Measurements from ENCODE around the gene EPHX1.

Gene EPHX1

DNA sequence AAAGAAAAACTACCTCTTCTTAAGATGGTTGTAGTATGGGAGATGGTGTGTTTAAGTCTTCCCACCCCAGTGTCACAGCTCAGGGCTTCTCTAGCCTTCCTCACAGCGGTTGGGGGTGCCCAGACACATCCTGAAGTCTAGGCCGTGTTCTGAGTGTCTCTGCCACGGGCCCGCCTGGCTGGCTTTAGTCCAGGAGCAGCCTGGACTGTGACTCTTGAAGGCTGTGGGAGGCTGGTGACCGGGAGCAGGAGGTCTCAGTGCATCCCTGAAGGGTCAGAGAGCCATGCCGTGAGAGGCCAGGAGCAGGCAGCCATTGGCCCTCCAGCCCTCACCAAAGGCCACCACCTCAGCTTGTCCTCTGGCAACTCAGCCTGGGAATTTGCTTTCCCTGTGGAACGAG is 4.5 kb downstream of the EPHX1 start:
- in situ Hi-C loops (cut with HindIII; ENCODE audit: low sequenced_read_pairs), result no loop called here

DNA sequence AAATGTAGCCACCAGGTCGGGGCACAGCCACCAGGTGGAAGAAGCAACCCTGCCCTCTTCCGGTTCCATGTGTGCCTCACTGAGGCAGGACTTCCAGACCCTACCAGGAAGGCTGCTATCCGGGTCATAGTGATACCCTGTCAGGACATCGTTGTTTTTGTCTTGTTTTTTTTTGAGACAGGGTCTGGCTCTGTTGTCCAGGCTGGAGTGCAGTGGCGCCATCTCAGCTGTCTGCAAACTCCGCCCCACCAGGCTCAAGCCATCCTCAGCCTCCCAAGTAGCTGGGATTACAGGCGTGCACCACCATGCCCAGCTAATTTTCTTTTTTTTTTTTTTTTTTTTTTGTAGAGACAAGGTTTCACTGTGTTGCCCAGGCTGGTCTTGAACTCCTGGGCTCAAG is 5.2 kb downstream of the EPHX1 start:
- in situ Hi-C loops (cut with HindIII; ENCODE audit: low sequenced_read_pairs), result loop anchor here (5.0 kb wide), 1 partner anchor 97 kb away; no protein-coding TSS in a partner anchor

DNA sequence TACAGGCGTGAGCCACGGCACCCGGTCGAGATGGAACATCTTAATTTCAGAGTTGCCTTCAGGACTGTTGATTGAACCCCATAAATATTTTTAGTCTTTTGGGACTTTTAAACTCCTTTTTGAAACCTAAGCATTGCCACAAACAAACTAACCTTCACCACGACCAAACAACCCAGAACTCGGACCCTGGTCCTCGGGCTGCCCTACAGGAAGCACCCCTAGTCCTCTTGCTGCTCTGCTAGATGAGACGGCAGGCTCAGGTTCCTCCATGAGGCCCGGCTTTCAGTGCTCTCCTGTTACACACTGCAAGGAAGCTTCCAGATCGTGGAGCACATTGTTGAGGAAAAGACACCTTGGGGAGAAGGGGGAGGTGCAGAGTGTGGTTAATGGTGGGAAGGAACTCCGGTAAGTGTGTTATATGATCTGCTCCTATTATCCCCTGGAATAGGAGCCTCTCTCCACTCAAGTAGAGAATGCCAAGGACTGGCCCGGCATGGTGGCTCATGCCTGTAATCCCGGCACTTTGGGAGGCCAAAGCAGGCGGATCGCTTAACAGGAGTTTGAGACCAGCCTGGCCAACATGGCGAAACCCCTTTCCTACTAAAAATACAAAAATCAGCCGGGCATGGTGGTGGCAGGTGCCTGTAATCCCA is 5.7 kb downstream of the EPHX1 start:
- in situ Hi-C loops (cut with HindIII; ENCODE audit: low sequenced_read_pairs), result loop anchor here (5.0 kb wide), 1 partner anchor 97 kb away; no protein-coding TSS in a partner anchor

DNA sequence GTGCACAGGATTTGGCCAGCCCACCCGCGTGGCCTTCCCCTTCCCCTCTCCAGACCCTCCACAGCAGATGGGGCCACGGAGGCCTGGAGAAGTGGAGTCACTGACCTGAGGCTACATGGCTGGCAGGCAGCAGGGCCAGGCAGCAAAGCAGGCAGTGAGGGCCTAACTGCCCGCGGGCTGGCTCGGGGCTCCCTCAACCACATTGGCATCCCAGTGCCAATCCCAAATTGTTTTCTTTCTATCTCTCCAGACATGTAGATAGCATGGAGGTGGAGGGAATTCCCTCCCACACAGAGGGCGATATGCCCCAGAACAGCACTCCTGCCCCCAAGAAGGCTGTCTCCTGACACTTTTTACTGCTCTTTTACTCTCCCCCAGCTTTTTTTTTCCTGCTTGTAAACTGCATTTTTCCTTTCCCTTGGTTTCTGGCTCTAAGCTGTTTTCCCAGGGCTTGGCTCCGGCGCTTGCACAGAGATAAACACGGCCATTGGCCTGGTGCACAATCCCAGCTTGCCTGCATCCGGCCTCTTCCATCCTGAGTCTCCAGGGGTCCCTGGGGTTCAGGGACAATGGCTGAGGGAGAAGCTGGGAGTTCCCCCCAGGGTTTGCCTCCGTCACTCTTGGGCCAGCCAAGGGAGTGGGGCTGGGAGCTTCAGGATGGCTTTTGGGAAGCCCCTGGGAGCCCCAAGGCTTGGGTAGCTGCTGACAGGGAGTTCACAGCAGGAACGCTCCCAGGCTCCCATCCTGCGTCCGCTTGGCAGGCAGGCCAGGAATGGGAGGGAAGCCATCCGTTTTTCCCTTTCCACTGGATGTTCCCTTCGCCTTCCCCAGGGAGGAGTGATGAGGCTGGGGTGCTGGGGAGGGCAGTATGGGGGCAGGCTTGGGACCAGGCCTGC is 7.0 kb downstream of the EPHX1 start:
- in situ Hi-C loops (cut with HindIII; ENCODE audit: low sequenced_read_pairs), result loop anchor here (5.0 kb wide), 1 partner anchor 95 kb away; no protein-coding TSS in a partner anchor

DNA sequence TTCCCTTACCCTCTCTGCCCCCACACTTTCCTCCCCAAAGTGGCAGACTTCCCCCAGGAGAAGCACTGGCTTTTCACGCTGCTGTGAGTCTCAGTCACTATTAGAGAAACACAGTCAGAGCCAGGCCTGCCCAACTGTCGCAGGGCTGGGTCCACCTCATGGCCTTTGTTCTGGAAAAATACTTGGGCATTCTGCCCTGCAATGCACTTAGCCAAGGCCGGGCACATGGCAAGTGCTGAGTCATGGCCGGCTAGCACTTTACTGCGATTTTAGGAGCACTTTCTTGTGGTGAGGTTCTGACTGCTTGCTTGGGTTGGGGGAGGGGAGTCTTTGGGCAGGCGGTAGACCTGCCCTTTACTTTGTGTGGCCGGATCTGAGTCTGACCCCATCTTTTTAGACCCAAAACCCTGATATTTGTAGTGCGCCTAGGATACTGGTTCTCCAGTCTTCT is 7.7 kb downstream of the EPHX1 start:
- in situ Hi-C loops (cut with HindIII; ENCODE audit: low sequenced_read_pairs), result loop anchor here (5.0 kb wide), 1 partner anchor 95 kb away; no protein-coding TSS in a partner anchor

DNA sequence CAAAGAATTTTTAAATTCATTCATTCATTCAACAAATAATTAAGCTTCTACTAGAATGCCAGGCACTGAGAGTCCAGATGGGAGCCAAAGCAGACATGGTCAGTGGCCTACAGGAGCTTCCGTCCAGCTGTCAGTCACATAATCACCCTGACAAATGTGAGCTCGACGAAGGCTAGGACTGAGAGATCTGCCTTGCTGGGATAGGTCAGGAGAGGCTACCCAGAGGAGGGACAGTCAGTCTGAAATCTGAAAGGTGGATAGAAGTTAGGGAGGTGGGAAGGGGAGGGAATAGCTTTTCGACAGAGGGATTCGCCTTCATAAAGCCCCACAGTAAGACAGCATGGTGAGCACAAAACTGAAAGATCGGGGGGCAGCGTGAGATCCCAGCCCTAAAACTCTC is 8.3 kb downstream of the EPHX1 start:
- in situ Hi-C loops (cut with HindIII; ENCODE audit: low sequenced_read_pairs), result loop anchor here (5.0 kb wide), 1 partner anchor 94 kb away; no protein-coding TSS in a partner anchor

DNA sequence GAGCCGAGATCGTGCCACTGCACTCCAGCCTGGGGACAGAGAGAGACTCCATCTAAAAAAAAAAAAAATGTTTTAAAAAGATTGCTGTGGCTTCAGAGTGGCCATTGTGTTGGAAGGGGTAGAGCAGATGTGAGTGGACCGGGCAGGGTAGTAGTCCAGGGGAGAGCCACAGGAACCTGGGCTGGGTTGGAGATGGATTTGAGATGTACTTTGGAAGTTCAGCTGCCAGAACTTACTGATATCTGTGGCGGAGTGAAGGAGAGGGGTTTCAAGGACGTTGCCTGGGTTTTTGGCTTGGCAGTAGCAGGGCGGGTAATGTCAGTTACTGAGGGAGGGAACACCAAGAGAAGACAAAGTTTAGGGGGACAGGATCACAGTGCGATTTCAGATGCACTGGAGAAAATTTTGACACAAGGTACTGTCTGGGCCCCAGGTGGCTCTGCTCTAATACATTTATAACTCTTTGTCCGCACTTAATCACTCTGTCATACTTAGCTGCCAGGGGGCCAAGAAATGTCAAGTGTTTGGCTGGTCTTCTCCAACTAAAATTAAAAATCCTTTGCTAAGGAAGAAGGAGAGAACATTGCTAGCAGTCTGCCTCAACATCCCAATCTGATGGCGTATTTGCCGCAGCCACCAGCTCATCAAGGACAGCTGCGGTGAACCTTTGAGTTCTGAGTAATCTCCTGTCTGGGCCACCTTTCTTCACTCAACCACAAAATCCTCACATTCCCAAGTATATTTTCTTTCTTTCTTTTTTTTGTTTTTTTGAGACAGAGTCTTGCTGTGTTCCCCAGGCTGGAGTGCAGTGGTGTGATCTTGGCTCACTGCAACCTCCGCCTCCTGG is 9.6 kb downstream of the EPHX1 start:
- in situ Hi-C loops (cut with HindIII; ENCODE audit: low sequenced_read_pairs), result loop anchor here (5.0 kb wide), 1 partner anchor 93 kb away; no protein-coding TSS in a partner anchor

DNA sequence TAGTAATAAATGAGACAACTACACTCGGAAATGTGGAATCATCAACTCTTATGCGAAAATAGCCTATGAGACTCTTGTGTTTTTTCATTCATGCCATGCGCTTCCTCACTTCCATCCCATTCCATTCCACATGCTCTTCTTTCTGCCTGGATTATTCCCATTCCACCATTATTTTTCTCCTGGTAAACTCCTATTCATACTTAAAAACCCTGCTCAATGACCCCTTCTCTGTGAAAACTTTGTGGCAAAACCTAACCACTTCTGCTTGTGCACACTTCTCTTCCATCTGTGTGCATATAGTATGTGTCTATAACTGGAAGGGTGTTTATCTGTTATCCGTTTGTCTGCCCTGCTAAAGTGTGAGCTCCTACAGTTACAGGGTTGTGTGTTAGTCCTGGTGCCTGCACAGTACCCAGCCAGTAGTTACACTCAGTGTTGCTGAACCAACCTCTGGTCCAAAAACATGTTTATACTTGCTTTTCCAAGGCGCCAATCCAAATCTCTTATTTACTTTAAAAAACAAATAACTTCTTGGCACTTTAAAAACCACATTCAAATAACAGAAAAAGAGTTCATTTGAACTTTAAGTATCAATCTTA is 10.7 kb downstream of the EPHX1 start:
- in situ Hi-C loops (cut with HindIII; ENCODE audit: low sequenced_read_pairs), result no loop called here

DNA sequence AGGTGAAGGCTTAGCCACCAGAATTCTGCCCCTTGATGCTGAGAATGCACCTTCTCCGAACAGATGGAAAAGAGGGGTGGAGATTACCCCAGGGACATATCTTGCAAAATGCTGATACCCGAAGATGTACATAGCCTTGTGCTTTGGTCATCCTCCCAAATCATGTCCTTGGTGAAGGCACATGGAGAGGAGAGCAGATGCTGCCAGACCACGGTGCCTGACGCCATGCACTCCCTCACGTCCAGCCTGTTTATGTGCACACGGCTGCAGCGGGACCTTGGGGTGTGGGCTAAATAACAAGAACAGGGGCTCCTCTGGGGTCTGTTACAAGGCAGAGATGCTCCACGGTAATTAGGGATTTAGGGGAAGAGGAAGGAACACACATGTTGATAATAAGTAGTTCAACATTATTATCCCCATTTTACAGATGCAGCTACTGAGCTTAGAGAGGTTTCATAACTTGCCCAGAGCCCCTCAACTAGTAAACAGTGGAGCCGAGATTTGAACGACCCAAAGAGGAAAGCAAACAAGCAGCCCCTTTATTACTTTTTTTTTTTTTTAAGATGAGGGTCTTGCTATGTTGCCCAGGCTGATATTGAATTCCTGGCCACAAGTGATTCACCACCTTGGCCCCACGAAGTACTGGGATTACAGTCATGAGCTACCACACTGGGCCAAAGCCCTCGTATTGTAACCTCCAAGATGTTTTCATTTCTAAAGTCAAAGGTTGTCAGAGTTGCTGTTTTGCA is 12.9 kb downstream of the EPHX1 start:
- in situ Hi-C loops (cut with HindIII; ENCODE audit: low sequenced_read_pairs), result no loop called here

DNA sequence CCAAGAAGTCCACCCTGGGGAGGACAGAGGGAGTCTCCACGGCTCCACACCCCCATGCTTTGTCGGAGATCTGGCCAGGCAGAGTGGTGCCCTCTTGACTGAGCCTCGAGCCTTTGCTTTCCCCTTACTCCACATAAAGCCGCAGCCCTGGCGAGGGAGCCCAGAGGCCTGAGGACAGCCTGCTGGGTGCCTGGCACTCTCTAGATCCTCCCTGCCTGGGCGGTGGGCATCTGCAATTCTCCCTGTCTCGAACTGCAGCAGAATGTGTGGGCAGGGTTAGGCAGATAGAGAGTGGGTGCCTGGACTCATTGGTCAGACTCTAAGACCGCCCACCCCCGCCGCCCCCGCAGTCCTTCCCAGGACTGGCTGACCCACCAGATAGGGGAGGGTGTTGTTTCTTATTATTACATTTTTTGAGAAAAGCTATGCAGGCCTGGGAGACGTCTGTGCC is 13.9 kb downstream of the EPHX1 start:
- in situ Hi-C loops (cut with HindIII; ENCODE audit: low sequenced_read_pairs), result no loop called here

DNA sequence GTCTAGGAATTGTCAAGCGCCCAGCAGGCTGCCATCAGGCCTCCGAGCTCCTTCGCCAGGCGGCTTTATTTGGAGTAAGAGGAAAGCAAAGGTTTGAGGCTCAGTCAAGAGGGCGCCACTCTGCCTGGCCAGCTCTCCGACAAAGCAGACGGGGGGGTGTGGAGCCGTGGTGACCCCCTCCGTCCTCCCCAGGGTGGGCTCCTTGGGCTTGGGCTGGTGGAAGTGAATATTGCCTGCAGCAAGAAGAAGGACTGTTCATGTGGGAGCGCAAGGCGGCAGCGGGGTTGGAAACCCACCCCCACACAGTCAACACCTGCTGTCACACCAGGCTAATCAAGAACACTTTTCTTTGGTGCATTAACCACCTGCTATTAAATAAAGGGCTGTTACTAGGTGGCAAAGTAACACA is 14.6 kb downstream of the EPHX1 start:
- in situ Hi-C loops (cut with HindIII; ENCODE audit: low sequenced_read_pairs), result no loop called here

DNA sequence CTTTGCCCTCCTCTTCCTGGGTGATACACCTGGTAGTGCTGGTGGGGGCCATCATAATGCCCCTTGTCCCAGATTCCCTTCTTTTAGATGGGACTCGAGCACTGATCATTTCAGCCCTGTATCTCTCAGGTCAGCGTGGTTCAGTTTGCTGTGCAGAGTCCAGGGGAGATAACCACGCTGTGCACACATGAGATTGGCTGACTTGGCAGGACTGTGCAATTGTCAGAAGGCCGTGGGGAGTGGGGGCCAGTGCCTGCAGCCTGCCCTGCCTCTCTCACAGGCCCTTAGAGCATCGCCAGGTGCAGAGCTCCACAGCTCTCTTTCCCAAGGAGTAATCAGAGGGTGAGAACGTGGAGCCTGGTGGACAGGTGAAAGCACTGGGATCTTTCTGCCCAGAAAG is 15.2 kb downstream of the EPHX1 start:
- in situ Hi-C loops (cut with HindIII; ENCODE audit: low sequenced_read_pairs), result no loop called here

DNA sequence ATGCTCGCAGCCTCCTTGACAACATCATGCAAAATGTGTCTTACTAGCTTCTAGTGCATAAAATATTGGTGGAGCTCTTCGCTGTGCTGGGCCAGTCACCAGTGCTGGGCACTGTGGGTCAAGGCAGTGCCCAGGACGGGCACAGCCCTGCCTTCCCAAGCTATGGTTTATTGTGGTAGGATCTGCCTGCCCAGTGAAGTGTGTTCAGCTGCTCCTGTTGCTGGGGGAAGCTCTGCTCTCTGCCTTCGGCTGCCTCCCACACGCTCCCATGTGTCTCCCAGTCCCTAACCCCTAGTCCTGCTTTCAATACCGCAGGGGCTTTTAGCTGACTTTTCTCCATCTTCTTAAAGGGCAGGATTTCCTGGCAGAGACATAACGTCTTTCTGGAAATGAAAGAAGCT is 15.7 kb downstream of the EPHX1 start:
- in situ Hi-C loops (cut with HindIII; ENCODE audit: low sequenced_read_pairs), result no loop called here

DNA sequence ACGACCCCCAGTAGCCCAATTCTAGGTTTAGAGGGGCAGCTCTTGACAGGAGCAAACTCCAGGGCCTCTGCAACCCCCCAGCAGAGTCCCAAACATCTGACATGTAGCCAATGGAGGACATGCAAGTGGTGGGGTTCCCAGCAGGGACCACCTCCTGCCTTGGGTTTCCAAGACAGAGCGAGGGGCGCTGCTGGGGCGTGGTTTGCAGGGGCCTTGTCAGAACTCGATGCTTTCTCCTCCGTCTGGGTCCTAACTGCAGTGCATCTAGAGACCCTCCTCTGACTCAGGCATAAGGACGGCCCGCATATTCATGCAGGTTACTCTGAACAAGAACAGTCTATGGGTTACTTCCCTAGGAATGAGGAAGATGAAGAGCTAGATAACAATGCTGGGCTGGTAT is 17.2 kb downstream of the EPHX1 start:
- in situ Hi-C loops (cut with HindIII; ENCODE audit: low sequenced_read_pairs), result no loop called here

DNA sequence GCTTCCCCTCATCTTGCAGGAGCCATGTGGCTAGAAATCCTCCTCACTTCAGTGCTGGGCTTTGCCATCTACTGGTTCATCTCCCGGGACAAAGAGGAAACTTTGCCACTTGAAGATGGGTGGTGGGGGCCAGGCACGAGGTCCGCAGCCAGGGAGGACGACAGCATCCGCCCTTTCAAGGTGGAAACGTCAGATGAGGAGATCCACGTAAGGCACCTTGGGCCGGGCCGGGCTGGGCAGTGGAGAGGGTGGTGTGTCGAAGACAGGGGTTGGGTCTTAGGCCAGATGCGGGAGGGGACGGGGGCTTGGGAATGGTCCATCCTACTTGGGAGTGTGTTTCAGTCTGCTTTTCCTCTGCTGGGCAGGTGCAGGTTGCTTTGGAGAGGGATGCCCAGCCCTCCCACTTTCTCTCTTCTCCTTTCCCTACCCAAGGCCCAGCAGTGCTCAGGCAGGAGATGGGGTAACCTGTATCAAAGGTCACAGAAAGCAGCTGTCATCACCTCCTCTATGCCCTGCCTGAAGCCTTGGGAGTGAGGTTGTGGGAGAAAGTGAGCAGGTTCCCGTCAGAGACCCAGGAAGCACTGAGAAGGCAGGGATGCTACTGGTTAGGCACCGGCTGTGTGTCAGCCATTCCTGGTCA is 18.9 kb downstream of the EPHX1 start:
- in situ Hi-C loops (cut with HindIII; ENCODE audit: low sequenced_read_pairs), result no loop called here

DNA sequence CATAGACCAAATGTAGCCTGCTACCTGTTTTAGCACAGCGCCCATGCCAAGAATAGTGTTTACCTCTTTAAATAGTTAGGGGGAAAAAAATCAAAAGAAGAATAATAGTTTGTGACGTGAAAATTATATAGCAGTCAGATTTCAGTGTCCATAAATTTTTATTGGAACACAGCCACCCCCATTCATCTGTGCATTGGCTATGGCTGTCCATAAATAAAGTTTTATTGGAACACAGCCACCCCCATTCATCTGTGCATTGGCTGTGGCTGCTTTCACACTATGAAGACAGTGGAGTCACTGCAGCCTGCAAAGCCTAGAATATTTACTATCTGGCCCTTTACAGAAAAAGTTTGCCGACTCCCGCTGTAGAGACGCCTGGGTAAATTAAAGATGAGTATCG is 20.9 kb downstream of the EPHX1 start:
- in situ Hi-C loops (cut with HindIII; ENCODE audit: low sequenced_read_pairs), result no loop called here

DNA sequence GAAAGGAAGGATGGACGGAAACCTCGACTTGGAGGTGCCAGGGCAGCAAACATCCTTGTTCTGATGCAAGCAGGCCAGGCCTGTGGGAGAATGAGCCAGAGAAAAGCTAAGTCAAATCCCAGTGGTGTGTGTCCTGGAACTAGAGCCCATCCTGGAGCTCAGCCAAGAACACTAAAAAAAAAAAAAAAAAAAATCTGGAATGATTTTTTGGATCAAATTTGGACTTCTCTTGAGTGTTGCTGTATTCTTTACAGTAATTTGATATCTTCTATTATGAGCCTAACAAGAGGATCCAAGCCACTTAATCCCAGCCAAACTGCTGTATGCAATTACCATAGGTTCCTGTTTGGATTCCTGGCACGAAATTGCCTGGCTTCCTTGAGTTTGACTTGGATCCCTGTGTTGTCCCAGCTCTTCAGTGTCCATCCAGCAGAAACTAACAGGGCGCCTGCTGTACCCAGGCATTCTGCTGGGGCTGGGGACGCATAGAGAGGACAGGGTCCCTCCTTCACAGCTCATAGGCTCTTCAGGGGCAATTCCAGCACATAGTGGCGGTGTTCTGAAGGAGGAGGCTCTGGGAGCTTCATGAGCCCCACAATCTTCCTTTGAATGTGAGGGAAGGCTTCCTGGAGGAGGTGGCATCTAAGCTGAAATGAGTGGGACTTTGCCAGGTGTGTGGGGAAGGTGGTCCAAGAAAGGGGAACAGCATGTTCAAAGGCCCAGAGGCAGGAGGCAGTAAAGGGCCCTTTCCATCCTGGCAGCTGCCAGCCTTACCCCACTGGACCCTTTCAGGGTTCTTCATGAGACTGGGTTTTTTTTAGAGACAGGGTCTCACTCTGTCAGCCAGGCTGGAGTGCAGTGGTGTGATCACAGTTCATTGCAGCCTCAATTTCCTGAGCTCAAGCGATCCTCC is 24.7 kb downstream of the EPHX1 start:
- in situ Hi-C loops (cut with HindIII; ENCODE audit: low sequenced_read_pairs), result no loop called here

DNA sequence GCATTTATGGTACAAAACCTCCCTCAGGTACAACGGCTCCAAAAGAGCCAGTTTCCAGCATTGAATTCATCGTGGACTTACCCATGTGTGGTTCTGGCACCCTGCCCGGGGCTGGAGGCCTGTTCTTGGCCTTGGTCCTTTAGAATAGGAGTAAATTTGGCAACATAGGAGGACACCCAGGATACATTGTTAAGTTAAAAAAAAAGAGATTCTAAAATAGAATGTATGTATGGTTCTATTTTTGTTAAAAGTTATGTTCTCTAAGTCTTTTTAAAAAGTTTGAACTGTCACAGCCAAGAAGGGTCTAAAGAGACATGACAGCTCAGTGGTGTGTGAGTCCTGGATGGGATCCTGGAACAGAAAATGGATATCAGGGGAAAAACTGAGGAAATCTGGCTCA is 25.9 kb downstream of the EPHX1 start:
- in situ Hi-C loops (cut with HindIII; ENCODE audit: low sequenced_read_pairs), result no loop called here

Data from endothelial cell of hepatic sinusoid (primary cell).